ENCODE data around the gene PAQR8. TPM values are rescaled to one million over a fixed set of nuclear protein-coding genes. Genes with fewer than 3 reads are reported as not detected.

Gene PAQR8, protein sequence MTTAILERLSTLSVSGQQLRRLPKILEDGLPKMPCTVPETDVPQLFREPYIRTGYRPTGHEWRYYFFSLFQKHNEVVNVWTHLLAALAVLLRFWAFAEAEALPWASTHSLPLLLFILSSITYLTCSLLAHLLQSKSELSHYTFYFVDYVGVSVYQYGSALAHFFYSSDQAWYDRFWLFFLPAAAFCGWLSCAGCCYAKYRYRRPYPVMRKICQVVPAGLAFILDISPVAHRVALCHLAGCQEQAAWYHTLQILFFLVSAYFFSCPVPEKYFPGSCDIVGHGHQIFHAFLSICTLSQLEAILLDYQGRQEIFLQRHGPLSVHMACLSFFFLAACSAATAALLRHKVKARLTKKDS
- total RNA-seq (2012; rRNA removed): 2.0 and 3.0 TPM in 2 replicates

DNA sequence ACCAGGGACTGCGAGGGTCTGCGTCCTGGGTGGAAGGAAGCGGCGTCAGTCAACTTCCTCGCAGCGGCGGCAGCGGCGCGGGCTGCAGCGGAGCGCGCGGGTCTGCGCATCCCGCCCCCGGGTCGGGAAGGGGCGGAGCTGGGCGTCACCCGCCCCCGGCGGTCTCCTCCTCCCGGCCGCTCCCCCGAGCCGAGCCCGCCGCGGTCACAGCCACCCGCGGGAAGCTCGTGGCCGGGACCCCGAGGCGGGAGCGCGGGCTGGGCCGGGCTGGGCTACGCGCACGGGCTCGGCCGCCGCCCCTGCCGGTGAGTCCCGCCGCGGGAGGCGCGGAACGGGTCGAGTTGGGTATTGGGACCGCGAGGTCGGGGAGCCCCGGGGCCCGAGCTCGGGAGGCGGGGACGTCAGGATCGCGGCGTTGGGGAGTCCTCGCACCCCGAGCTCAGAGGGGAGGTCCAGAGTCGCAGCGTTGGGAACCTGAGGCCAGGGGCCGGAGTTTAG lies at the start of gene PAQR8:
Gene PAQR8, plus strand, starts transcription at position 207 of the 498 bp plus-strand sequence. CDS start 41,063 bp downstream, outside the sequence.
- Histone ChIP-seq H3K9me3 (replicated peaks; ENCODE audit: low read length) (no peaks in the 10 kb centered on the region), H3K36me3 (ENCODE audit: insufficient read depth, low read length) (no peaks in the 10 kb centered on the region), H3K27me3 (ENCODE audit: control insufficient read depth, insufficient read depth, low read length) (no peaks in the 10 kb centered on the region), H3K4me3 (ENCODE audit: low read length) (peak within 1 kb of the TSS; percentile 98), H3K9ac (ENCODE audit: low read depth, low read length) (peak within 1 kb of the TSS; percentile 81), H3K4me1 (ENCODE audit: control insufficient read depth, insufficient read depth, low read length) (peaks cover 10% of the 10 kb centered on the region), H3K4me2 (ENCODE audit: low read length) (peak within 1 kb of the TSS; percentile 95)

DNA sequence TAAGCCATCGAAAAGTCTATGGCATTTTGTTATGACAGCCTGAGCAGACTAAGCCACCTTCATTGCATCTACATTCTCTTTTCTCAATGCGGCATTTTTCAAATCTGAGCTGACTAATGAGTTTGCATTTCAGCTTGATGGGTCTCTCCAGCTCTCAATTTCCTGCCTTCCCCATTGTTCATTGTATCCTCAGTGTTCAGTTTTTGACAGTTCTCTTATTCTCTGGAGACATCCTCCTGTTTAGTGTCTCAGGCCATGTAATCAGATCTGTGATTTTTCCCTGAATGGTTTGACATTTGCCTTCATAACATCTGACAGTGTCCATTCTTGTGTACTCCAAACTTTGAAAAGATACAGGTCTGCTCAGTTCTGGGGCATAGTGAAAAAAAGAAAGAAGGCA lies 49.5 kb upstream of the PAQR8 start:
- Histone ChIP-seq H3K4me1 (ENCODE audit: control insufficient read depth, insufficient read depth, low read length) (no peaks in the 10 kb centered on the region), H3K4me3 (ENCODE audit: low read length) (no peak overlapping the region), H3K27me3 (ENCODE audit: control insufficient read depth, insufficient read depth, low read length) (no peaks in the 10 kb centered on the region)

DNA sequence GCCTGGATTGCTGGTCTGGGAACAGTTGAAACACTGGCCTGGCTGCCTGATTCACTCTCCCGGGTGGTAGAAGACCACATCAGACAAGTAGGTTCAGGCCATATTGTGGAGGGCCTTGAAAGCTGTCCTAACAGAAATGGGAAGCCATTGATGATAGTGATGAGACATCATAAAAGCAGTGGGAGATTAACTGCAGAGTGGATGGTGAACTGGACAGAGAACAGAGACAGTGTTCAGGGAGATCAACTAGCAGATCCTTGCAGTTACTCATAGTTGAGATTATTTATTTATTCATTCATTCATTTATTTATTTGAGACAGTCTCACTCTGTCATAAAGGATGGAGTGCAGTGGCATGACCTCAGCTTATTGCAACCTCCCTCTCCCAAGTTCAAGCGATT lies 47.2 kb upstream of the PAQR8 start:
- H3K9me3 ChIP-seq (replicated peaks; ENCODE audit: low read length): no peaks in the 10 kb centered on the region
- no peaks in the 10 kb centered on the region for H3K36me3 ChIP-seq (ENCODE audit: insufficient read depth, low read length)
- H3K9ac ChIP-seq (ENCODE audit: low read depth, low read length): no peak overlapping the region
- no peak overlapping the region for H3K4me2 ChIP-seq (ENCODE audit: low read length)
- H3K4me3 ChIP-seq (ENCODE audit: low read length): no peak overlapping the region
- peaks cover 5% of the 10 kb centered on the region for H3K4me1 ChIP-seq (ENCODE audit: control insufficient read depth, insufficient read depth, low read length)
- H3K27me3 ChIP-seq (ENCODE audit: control insufficient read depth, insufficient read depth, low read length): no peaks in the 10 kb centered on the region

More for the DNA sequence above, 49.5 kb upstream of the PAQR8 start:
- H3K9ac ChIP-seq (ENCODE audit: low read depth, low read length): no peak overlapping the region
- H3K36me3 ChIP-seq (ENCODE audit: insufficient read depth, low read length): no peaks in the 10 kb centered on the region
- H3K9me3 ChIP-seq (replicated peaks; ENCODE audit: low read length): no peaks in the 10 kb centered on the region
- no peak overlapping the region for H3K4me2 ChIP-seq (ENCODE audit: low read length)

DNA sequence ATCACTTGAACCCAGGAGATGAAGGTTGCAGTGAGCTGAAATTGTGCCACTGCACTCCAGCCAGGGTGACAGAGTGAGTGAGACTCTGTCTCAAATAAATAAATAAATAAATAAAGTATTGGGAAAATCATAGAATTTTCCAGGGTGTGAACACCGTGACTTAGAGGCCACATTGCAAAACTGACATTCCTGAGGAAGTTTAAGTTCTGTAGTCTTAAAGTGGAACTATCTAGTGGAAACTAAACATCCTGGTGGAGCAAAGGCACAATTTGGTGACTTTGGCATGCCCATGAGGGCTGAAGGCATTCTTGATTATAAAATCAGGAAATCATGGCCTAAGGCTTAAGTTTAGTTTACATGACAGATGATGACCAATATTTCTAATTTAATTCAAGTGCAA lies 44.7 kb upstream of the PAQR8 start:
- H3K9ac ChIP-seq (ENCODE audit: low read depth, low read length): no peak overlapping the region
- H3K36me3 ChIP-seq (ENCODE audit: insufficient read depth, low read length): no peaks in the 10 kb centered on the region
- H3K27me3 ChIP-seq (ENCODE audit: control insufficient read depth, insufficient read depth, low read length): no peaks in the 10 kb centered on the region
- H3K4me2 ChIP-seq (ENCODE audit: low read length): no peak overlapping the region
- no peak overlapping the region for H3K4me3 ChIP-seq (ENCODE audit: low read length)
- H3K9me3 ChIP-seq (replicated peaks; ENCODE audit: low read length): no peaks in the 10 kb centered on the region
- peaks cover 5% of the 10 kb centered on the region for H3K4me1 ChIP-seq (ENCODE audit: control insufficient read depth, insufficient read depth, low read length)

DNA sequence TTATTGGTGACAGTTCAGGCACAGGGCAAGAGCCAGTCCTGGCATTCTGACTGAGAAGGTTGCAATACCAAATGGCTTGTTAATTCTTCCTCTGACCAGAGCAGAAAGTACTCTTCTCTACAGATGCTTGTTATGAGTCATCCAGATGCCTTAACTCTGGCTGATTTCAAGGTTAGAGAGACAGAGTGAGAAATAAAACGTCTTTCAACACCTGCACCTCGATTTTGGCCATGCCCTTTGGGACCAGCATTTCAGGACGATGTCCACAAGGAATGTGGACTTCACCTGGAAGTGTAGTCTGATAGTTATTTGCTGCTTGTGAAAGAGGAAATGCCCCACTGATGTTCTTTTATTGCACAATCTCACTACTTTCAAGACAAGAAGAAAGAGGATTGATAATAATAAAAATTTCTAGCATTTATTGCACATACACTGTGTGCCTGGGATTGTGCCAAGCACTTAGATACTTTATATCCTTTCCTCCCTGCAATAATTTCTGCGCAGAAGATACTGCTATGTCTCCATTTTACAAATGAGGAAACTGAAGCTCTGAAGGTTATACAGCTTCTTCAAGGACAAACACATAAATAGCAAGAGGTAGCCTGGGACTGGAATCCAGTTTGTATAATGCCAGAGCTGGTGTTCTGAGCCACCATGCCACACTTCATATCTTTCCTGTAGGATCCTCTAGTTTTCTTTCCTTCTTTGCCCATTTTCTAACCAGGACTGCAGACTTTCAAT lies 43.9 kb upstream of the PAQR8 start:
- H3K4me2 ChIP-seq (ENCODE audit: low read length): no peak overlapping the region
- H3K9me3 ChIP-seq (replicated peaks; ENCODE audit: low read length): no peaks in the 10 kb centered on the region
- H3K27me3 ChIP-seq (ENCODE audit: control insufficient read depth, insufficient read depth, low read length): no peaks in the 10 kb centered on the region
- no peak overlapping the region for H3K9ac ChIP-seq (ENCODE audit: low read depth, low read length)
- peaks cover 5% of the 10 kb centered on the region for H3K4me1 ChIP-seq (ENCODE audit: control insufficient read depth, insufficient read depth, low read length)
- no peaks in the 10 kb centered on the region for H3K36me3 ChIP-seq (ENCODE audit: insufficient read depth, low read length)
- no peak overlapping the region for H3K4me3 ChIP-seq (ENCODE audit: low read length)

DNA sequence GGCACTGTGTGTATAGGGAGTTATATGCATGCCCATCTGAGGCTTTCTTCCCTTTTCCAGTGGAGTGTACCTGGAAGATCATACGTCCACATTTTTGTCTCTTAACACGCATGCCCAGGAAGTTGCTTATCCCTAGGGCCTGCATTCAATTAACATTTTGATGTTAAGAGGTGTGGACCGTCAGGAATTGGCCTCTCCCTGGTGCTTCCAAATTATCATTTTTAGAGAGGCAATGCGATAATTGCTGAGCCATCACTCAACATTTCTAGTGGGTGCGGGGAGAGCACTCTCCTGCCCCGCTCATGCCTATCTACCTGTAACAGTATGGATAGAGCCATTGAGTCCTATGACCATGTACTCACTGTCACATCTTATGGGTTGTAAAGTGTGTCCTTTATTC lies 37.8 kb upstream of the PAQR8 start:
- no peaks in the 10 kb centered on the region for H3K36me3 ChIP-seq (ENCODE audit: insufficient read depth, low read length)
- no peak overlapping the region for H3K4me3 ChIP-seq (ENCODE audit: low read length)
- H3K9ac ChIP-seq (ENCODE audit: low read depth, low read length): no peak overlapping the region
- H3K9me3 ChIP-seq (replicated peaks; ENCODE audit: low read length): no peaks in the 10 kb centered on the region
- H3K4me2 ChIP-seq (ENCODE audit: low read length): no peak overlapping the region
- no peaks in the 10 kb centered on the region for H3K4me1 ChIP-seq (ENCODE audit: control insufficient read depth, insufficient read depth, low read length)
- peaks cover 7% of the 10 kb centered on the region for H3K27me3 ChIP-seq (ENCODE audit: control insufficient read depth, insufficient read depth, low read length)

DNA sequence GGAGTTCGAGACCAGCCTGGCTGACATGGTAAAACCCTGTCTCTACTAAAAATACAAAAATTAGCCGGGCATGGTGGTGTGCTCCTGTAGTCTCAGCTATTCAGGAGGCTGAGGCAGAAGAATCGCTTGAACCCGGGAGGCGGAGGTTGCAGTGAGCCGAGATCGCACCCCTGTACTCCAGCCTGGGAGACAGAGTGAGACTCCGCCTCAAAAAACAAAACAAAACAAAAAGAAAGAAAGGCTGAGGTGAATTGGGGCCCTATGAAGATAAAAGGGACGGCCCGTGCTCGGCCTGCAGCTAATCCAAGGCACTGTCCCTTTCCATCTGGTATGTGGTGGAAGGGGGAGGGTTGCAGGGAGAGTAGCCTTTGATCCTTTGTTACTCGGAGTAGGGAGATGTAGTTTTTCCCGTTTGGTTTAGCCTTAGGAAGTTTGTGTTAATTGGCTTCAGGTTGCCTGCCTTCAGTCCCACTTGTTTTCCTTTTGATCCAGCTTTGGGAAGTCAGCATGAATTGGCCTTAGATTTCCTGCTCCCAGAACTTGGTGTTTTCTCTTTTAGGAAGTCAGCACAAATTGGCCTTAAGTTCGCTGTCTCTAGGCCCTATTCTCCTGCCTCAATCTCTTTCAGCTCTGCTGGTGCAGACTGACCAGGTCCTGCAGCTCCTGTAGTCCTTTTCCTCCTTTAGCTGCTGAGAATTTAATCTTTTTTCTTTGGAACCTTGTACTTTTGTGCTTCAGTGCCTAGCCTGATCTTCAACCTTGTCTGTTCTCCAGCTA lies 36.1 kb upstream of the PAQR8 start:
- no peaks in the 10 kb centered on the region for H3K36me3 ChIP-seq (ENCODE audit: insufficient read depth, low read length)
- no peaks in the 10 kb centered on the region for H3K4me1 ChIP-seq (ENCODE audit: control insufficient read depth, insufficient read depth, low read length)
- H3K4me3 ChIP-seq (ENCODE audit: low read length): no peak overlapping the region
- peaks cover 7% of the 10 kb centered on the region for H3K27me3 ChIP-seq (ENCODE audit: control insufficient read depth, insufficient read depth, low read length)
- no peak overlapping the region for H3K9ac ChIP-seq (ENCODE audit: low read depth, low read length)
- no peaks in the 10 kb centered on the region for H3K9me3 ChIP-seq (replicated peaks; ENCODE audit: low read length)
- H3K4me2 ChIP-seq (ENCODE audit: low read length): no peak overlapping the region

DNA sequence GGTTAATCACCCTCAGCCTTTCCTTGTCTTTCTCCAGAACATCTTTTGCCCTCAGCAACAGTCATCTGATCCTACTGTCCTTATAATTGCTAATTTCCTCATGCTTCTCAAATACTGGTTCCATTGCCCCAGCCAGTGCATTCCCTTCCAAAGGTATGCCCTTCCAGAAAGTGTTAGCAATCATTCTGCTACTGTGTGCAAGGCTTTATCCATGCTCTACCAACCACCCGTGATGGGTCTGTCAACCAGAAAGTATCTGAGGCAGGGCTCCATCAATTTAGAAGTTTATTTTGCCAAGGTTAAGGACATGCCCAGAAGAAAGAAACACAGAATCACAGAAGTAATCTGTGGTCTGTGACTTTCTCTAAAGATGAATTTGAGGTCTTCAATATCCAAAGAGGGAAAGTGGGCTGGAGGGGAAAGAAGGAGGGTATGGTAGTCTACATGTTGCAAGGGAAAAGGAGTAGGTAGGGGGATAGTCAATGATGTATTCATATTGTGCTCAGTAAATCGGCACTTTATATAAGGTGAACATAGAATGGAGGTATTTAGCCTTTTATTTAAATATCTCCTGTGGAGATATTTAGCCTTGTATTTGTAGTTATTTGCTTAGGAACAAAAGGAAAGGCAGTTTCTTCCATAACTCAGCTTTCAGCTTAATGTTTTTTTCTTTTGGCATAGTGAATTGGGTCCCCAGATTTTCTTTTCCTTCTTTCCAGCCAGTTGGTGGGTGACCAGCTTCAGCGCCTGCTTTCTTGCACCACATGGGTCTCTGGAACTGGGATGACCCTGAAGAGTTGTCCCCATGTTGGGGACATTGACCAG lies 35.2 kb upstream of the PAQR8 start:
- no peaks in the 10 kb centered on the region for H3K4me1 ChIP-seq (ENCODE audit: control insufficient read depth, insufficient read depth, low read length)
- no peak overlapping the region for H3K4me2 ChIP-seq (ENCODE audit: low read length)
- no peak overlapping the region for H3K4me3 ChIP-seq (ENCODE audit: low read length)
- no peaks in the 10 kb centered on the region for H3K36me3 ChIP-seq (ENCODE audit: insufficient read depth, low read length)
- peaks cover 7% of the 10 kb centered on the region for H3K27me3 ChIP-seq (ENCODE audit: control insufficient read depth, insufficient read depth, low read length)
- H3K9me3 ChIP-seq (replicated peaks; ENCODE audit: low read length): no peaks in the 10 kb centered on the region
- H3K9ac ChIP-seq (ENCODE audit: low read depth, low read length): no peak overlapping the region

DNA sequence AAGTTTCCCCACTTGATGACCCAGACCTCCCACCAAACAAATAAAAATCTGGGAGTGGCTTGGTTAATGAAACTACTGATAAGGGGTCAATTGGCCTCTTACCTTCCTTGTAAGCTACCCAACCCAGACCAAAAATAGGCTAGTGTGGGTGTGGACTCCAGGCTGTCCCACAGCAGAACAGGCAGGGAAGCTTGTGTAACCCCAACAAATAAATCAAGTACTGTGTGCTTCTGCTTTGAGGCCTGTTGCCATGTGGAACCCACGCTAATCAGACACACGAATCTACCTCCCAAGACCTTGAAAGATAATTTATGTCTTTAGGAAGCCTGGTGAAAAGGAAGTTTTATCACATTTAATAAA lies 33.7 kb upstream of the PAQR8 start:
- Histone ChIP-seq H3K27me3 (ENCODE audit: control insufficient read depth, insufficient read depth, low read length) (peaks cover 7% of the 10 kb centered on the region), H3K4me3 (ENCODE audit: low read length) (no peak overlapping the region), H3K4me1 (ENCODE audit: control insufficient read depth, insufficient read depth, low read length) (no peaks in the 10 kb centered on the region), H3K4me2 (ENCODE audit: low read length) (no peak overlapping the region), H3K9me3 (replicated peaks; ENCODE audit: low read length) (no peaks in the 10 kb centered on the region), H3K9ac (ENCODE audit: low read depth, low read length) (no peak overlapping the region), H3K36me3 (ENCODE audit: insufficient read depth, low read length) (no peaks in the 10 kb centered on the region)

DNA sequence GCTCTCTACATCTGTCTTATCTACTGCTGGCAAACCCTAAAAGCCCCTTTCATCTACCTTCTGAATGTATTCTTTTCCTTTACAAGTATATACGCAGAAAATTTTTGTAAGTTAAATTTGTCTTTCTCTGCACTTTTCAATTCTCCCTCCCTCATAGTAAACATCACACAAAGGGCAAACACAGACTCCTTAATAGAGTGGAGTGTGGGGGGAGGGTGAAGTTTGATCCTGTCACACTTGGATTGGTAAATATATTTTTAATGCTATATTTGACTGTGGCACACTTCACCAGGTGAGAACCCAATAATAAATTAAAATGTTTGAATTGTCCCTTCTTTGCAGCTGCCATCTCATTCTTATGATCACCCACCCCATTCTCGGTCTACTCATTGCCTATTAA lies 33.2 kb upstream of the PAQR8 start:
- no peak overlapping the region for H3K4me3 ChIP-seq (ENCODE audit: low read length)
- H3K4me1 ChIP-seq (ENCODE audit: control insufficient read depth, insufficient read depth, low read length): no peaks in the 10 kb centered on the region
- H3K4me2 ChIP-seq (ENCODE audit: low read length): no peak overlapping the region
- no peaks in the 10 kb centered on the region for H3K9me3 ChIP-seq (replicated peaks; ENCODE audit: low read length)
- no peak overlapping the region for H3K9ac ChIP-seq (ENCODE audit: low read depth, low read length)
- H3K27me3 ChIP-seq (ENCODE audit: control insufficient read depth, insufficient read depth, low read length): peaks cover 7% of the 10 kb centered on the region
- H3K36me3 ChIP-seq (ENCODE audit: insufficient read depth, low read length): no peaks in the 10 kb centered on the region

DNA sequence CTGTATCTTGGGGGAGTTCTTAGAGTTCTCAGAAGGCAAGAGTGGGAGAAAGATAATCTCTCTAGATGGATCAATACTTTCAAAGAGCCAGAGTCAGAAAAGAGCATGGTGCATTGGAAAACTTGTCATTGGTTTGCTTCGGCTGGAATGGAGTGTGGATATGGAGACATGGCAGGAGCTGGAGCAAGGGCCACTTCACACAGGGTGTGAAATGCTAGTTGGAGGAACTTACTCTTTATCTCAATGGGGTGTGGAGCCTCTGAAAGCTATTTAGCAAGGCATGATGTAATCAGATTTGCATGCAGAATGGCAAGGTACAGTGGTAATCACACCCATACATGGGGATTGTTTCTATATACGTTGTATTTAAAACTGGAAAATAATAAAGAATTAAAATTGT lies 31.5 kb upstream of the PAQR8 start:
- H3K27me3 ChIP-seq (ENCODE audit: control insufficient read depth, insufficient read depth, low read length): peaks cover 7% of the 10 kb centered on the region
- no peak overlapping the region for H3K4me2 ChIP-seq (ENCODE audit: low read length)
- no peak overlapping the region for H3K9ac ChIP-seq (ENCODE audit: low read depth, low read length)
- no peak overlapping the region for H3K4me3 ChIP-seq (ENCODE audit: low read length)
- H3K36me3 ChIP-seq (ENCODE audit: insufficient read depth, low read length): no peaks in the 10 kb centered on the region
- H3K9me3 ChIP-seq (replicated peaks; ENCODE audit: low read length): no peaks in the 10 kb centered on the region
- H3K4me1 ChIP-seq (ENCODE audit: control insufficient read depth, insufficient read depth, low read length): no peaks in the 10 kb centered on the region

Measured in skeletal muscle satellite cell (primary cell).